ENCODE results near the gene MTNR1A.
"Not testable (repeated sequence)": the region's sequence is repeated elsewhere in the genome, so short reads cannot be mapped to it uniquely, and the experiment has no call there.

MTNR1A gene

GRCh38 chr4:186560647-186561046, 5.3 kb upstream of the MTNR1A start:
- no peak for DNase-seq

- no peak for DNase-seq
These were observed 2.1 kb upstream of the MTNR1A start for GRCh38 chr4:186557486-186557885.

DNA sequence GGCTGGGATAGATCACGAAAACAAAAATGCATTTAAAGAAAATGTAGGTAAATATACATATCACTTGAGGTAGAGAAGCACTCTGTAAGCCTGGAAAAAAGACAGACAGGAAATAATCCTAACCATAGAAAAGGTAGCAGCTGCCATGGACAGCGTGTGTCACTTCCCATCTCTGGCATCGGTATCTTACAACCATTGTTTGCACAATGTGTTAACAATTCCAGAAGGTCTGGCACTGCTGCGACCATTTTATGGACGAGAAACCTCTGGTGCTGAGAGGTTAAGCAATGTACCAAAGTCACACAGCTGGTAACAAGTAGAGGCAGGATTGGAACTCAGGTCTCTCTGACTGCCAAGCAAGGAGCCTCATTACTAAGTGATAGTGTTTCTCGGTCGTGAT, 1.7 kb upstream of the MTNR1A start:
- DNase-seq, result no peak

- DNase-seq, result no peak
These were observed 841 bp downstream of the MTNR1A start for GRCh38 chr4:186554539-186554913.

- no peak for DNase-seq
These were observed 1.6 kb downstream of the MTNR1A start for GRCh38 chr4:186553717-186554116.

GRCh38 chr4:186551849-186552248, 3.5 kb downstream of the MTNR1A start:
- DNase-seq, result no peak

DNA sequence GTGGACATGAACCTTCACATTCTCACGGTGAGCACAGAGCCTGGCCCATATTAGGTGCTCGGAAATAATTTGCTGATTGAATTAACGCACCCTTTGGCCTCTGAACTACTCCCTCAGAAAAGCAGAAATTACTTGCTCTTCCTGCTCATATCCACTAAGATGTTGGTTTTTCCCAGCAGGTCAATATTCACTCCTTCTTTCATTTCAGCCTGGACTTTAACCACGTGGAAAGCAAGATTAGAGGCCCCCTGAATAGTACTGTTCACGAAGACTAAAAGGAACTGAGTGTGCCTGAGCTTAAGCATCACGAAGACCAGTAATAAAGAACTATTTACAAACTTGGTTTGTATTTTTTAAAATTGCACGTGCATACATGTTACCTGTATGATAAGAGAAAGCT, 9.9 kb downstream of the MTNR1A start:
- no peak for DNase-seq

DNA sequence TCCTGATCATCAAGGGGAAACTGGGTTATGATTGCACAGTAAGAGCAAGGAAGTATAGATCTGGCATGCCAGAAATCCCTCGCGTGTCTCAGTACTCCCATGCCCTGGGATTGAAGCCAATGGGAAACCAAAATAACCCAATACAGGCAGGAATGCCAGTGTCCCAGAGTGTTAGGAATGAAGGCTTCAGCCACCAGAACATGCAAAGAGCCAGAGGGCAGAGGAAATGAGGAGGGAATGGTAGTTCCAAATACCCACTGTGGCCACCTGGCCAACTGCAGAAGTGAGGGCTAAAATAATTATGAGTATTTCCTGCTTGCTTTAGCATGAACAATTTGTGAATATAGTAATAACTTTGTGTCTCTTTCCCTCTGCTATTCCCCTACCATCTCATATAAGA, 12.2 kb downstream of the MTNR1A start:
- no peak for DNase-seq

DNA sequence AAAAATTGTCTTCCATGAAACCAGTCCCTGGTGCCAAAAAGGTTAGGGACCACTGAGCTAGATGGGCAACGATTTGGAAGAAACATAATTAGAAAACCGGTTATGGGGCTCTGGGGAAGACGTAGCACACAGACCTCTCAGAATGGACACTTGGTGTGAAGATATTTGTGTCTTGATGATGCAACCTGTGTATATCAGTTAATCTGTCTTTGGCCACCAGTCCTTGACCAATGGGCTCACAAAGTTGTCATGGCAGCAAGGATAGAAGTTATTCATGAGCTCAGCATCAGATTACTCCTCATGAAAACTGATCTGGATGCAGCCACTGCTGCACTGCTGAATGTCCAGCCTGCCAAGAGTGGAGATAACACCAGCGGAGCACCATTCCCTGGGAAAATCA, 13.6 kb downstream of the MTNR1A start:
- no peak for DNase-seq

DNA sequence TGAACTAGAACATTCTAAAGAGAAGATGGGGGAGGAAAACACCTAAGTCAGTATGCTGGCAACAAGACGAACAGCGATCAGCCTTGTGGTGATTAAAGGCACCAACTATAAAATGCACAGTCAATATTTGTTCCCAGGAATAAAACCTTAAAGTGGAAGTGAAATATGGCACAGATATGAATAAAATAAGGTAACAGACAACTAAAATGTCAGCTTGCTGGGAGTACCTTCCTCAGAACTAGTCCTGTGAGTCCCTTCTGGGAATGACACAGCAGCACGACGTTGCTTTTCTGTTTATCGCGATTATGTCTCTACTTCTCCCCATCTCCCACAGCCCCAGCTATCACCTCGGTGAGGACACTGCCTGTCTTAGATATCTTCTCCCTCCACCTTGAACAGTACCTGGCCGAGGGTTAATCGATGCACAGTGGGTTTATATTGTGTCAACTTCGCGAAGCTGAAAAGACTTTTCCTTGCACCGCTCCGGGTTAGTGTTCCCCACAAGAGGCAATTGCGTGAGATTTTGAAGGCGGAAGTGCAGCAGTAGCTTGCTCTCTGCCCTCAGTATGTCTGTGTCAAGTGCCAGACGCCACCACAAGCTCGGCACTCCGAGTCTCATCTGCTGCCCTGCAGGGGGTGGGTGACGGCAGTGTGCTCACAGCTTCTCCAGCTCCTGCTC, 17.4 kb downstream of the MTNR1A start:
- no peak for DNase-seq

- no peak for DNase-seq
These were observed 19.1 kb downstream of the MTNR1A start for GRCh38 chr4:186536285-186536684.

DNA sequence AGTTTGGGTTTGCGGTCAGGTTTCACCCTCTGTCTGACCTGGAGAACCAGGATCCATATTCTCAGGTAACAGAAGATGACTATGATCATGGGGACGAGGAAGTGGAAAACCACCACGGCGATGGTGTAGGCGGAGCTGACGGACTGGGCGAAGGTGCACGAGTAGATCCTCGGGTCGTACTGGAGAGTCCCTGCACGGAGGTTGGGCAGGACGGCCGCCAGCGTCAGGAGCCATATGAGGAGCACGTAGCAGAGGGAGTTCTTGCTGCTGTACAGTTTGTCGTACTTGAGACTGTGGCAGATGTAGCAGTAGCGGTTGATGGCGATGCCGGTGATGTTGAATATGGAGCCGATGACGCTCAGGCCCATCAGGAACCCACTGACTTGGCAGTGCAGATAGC, 21.3 kb downstream of the MTNR1A start:
- DNase-seq, result no peak

DNA sequence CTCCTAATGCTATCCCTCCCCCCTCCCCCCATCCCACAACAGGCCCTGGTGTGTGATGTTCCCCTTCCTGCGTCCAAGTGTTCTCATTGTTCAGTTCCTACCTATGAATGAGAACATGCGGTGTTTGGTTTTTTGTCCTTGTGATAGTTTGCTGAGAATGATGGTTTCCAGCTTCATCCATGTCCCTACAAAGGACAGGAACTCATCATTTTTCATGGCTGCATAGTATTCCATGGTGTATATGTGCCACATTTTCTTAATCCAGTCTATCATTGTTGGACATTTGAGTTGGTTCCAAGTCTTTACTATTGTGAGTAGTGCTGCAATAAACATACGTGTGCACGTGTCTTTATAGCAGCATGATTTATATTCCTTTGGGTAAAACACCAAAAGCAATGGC, 31.4 kb downstream of the MTNR1A start:
- not testable (repeated sequence) for DNase-seq

DNA sequence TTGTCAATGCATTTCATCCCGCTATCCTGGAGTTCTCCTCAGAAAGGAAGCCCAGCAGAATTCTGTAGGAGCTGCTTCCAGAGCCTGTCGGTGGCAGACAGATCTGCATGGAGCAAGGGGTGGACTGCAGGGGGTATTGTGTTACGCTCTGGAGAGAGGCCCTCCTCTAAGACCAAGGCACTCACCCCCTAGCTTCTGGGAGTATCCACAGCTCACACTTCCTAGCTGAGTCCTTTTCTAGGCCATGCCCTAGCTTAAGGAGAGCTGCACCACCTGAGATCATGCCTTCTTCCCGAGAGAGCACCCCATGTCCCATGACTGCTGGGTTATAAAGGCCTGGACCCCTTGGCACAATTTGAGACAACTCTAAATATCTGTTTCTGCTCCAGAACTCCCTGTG, 39.1 kb downstream of the MTNR1A start:
- no peak for DNase-seq

DNA sequence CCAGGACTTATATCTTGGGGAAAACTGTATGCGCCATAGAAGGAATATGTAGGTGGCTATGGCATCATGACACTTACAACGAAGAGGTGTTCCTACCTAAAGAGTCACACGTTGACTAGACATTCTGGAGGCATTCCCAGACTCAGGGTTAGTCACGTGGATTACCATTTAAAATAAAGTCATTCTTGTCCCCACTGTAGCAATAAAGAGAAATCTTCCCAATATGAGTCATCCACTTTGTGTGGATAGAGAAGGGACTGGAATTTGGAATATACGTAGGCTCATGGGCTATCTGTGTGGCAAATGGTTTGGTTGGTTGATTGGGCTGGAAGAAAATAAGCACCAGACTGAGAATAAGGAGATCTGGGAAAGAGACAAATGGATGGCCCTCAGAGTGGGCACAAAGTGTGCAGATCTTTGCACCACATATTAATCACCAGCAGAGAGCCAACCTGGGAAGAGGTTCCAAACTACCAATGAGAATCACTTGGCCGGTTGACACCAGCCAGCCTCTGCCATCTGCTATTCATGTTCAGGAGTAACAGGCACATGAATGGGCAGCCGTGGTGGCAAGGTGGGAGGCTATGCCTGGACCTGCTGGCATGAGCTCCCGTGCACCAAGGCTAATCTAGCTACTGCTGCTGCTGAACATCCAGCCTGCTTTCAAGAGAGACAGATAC, 41.0 kb downstream of the MTNR1A start:
- no peak for DNase-seq

GRCh38 chr4:186504771-186505170, 50.6 kb downstream of the MTNR1A start:
- not testable (repeated sequence) for DNase-seq

DNA sequence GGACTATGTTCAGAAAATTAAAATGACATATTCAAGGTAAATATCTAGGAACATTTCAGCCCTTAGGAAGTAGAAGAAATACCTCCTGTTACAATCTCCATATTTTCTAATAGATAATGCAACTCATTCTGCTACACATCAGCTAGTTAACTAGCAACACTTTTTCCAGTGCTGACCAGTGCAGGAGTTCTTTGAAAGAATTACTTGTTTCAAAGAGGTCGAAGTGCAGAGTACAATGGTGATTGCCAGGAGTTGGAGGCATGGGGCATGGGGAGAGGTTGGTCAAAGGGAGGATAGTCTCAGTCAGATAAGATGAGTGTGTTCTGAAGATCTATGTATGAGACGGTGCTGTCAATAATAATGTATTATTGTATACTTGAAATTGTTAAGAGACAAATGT, 53.1 kb downstream of the MTNR1A start:
- no peak for DNase-seq

GRCh38 chr4:186501554-186501953, 53.8 kb downstream of the MTNR1A start:
- DNase-seq, result no peak

DNA sequence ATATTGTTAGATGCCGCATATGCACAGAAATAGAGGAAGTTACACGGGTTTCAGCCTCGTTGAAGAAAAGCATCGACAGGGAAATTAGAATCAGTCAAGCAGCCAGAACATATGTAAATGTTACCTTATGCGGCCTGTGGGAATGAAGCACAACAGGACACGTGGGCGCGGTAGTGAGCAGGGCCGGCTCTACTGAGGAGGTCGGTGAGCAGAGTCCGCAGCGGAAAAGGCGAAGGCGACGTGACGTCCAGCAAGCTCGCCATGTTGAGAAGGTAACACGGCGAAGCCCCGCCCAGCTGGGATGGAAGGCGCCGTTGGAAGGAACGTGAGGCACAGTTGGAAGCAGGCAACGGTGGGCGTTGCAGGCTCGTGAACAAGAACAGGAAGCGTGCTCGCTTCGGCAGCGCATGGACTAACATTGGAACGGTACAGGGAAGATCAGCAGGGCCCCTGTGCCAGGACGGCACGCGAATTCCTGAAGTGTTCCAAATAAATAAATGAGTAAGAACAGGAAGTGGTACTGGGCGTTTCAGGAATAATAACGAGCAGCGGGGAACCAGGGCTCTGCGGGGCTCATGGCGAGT, 54.6 kb downstream of the MTNR1A start:
- no peak for DNase-seq

- DNase-seq, result no peak
These were observed 55.9 kb downstream of the MTNR1A start for GRCh38 chr4:186499467-186499866.

GRCh38 chr4:186497043-186497442, 58.3 kb downstream of the MTNR1A start:
- no peak for DNase-seq

- DNase-seq, result no peak
These were observed 60.9 kb downstream of the MTNR1A start for GRCh38 chr4:186494496-186494895.

DNA sequence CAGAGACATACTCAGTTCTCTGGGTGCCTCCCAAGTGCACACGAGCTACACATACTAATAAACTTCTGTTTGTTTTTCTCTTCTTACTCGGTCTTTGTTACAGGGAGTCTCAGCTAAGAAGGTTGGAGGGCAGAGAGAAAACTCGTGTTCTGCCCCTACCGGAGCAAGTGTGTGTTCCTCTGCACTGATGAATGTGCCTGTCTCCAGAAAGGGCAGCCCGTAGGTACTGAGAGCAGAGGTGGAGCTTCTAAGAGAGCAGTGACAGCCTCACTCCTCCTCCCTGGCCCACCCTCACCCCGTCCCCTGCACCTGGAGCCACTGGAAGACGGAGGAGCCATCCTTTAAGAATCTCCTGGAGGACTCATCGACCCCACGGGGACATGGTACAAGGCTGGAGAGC, 67.6 kb downstream of the MTNR1A start:
- no peak for DNase-seq

DNA sequence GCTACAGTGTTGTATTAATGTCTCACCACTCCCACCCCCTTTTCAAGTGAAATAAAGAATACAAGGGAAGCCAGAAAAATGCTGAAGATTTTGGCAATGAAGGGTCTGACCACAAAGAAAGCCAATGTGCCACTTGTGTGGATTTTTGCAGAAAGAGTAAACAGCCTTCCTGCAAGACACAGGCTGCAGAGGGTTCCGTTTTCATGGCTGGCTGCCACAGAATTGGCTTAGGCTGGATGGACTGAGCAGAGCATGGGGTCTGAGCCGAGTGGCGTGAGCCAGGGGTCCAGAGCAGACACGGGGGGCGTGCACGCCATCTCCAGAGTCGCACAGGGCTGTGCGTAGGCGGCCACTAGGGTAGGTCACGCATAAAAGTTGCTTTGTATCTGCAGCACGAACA, 69.2 kb downstream of the MTNR1A start:
- no peak for DNase-seq
